GM23338 (cell line): ENCODE measurements around the gene KIAA0408. TPM values are rescaled to one million over a fixed set of nuclear protein-coding genes. Genes with fewer than 3 reads are reported as not detected.

ENCODE experiments used
- ATAC-seq: fragments of 200-7000 bp; cut with Tn5 transposase; 3 replicates; pipeline ENCODE4 v1.9.1; 2020
- DNase-seq: peaks from one replicate; pipeline ENCODE4 v3.0.0-alpha.2; 2015; ENCODE audit warnings: low spot score
- H2AFZ ChIP-seq: fragments of 200-600 bp; sonication (generic); 2 replicates; pipeline ENCODE4 v1.8.0; 2016; ENCODE audit warnings: antibody characterized with exemption, mild to moderate bottlenecking, moderate library complexity
- H3F3A ChIP-seq: fragments of 200-600 bp; sonication (generic); replicated peaks from 2 replicates; pipeline ENCODE4 v1.8.0; 2017; ENCODE audit warnings: antibody characterized with exemption, mixed run types, low read depth
- H3K27ac ChIP-seq: fragments of 200-600 bp; sonication (generic); 2 replicates; pipeline ENCODE4 v1.6.1; 2016; ENCODE audit warnings: low read depth
- H3K27me3 ChIP-seq: fragments of 200-600 bp; sonication (generic); 2 replicates; pipeline ENCODE4 v1.8.0; 2016; ENCODE audit warnings: mild to moderate bottlenecking, mixed run types, moderate library complexity; ENCODE audit not compliant: insufficient read depth
- H3K36me3 ChIP-seq: fragments of 200-600 bp; sonication (generic); 2 replicates; pipeline ENCODE4 v1.8.0; 2016; ENCODE audit warnings: mild to moderate bottlenecking; ENCODE audit not compliant: insufficient read depth
- H3K4me1 ChIP-seq: fragments of 200-600 bp; sonication (generic); 2 replicates; pipeline ENCODE4 v1.8.0; 2016; ENCODE audit warnings: mild to moderate bottlenecking, moderate library complexity; ENCODE audit not compliant: insufficient read depth
- H3K4me2 ChIP-seq: fragments of 200-600 bp; sonication (generic); 2 replicates; pipeline ENCODE4 v1.7.1; 2017; ENCODE audit warnings: mixed run types
- H3K4me3 ChIP-seq: fragments of 200-600 bp; sonication (generic); 2 replicates; pipeline ENCODE4 v1.6.1; 2016; ENCODE audit warnings: mixed run types
- H3K79me2 ChIP-seq: fragments of 200-600 bp; sonication (generic); replicated peaks from 2 replicates; pipeline ENCODE4 v1.8.0; 2017; ENCODE audit warnings: mild to moderate bottlenecking; ENCODE audit not compliant: insufficient read depth
- H3K9me2 ChIP-seq: fragments of 200-600 bp; sonication (generic); 2 replicates; pipeline ENCODE4 v1.8.0; 2017; ENCODE audit not compliant: insufficient read depth
- H4K20me1 ChIP-seq: fragments of 200-600 bp; sonication (generic); replicated peaks from 2 replicates; pipeline ENCODE4 v1.8.0; 2017; ENCODE audit warnings: mild to moderate bottlenecking; ENCODE audit not compliant: insufficient read depth
- H3K27ac Mint-ChIP-seq: 2 replicates; pipeline ENCODE4 v1.8.0; 2020; ENCODE audit warnings: inconsistent platforms, mild to moderate bottlenecking, moderate library complexity, mixed read lengths
- H3K27me3 Mint-ChIP-seq: 3 replicates; pipeline ENCODE4 v1.8.0; 2022; ENCODE audit warnings: low read depth, mild to moderate bottlenecking, moderate library complexity, mixed read lengths, inconsistent platforms; ENCODE audit not compliant: insufficient read depth, poor library complexity
- H3K36me3 Mint-ChIP-seq: 3 replicates; pipeline ENCODE4 v1.8.0; 2021; ENCODE audit warnings: low read depth, mild to moderate bottlenecking, inconsistent platforms, moderate library complexity, mixed read lengths
- H3K4me1 Mint-ChIP-seq: 3 replicates; pipeline ENCODE4 v1.8.0; 2020; ENCODE audit warnings: mild to moderate bottlenecking, inconsistent platforms, mixed read lengths
- H3K4me3 Mint-ChIP-seq: 3 replicates; pipeline ENCODE4 v1.8.0; 2021; ENCODE audit warnings: moderate library complexity, mild to moderate bottlenecking, inconsistent platforms, mixed read lengths
- H3K9me3 Mint-ChIP-seq: 3 replicates; pipeline ENCODE4 v1.8.0; 2020; ENCODE audit warnings: moderate library complexity, mild to moderate bottlenecking, inconsistent platforms, mixed read lengths
- CREB1 ChIP-seq: fragments of 250-450 bp; sonication (Bioruptor Pico); IDR thresholded peaks from 2 replicates; pipeline ENCODE4 v1.5.0; 2020; ENCODE audit warnings: low read depth, mild to moderate bottlenecking, moderate library complexity
- EZH2 ChIP-seq: fragments of 200-600 bp; sonication (generic); IDR thresholded peaks from one replicate; pipeline ENCODE4 v1.8.0; 2017; ENCODE audit warnings: antibody characterized with exemption, mild to moderate bottlenecking, low read depth; ENCODE audit not compliant: unreplicated experiment
- EZH2phosphoT487 ChIP-seq: fragments of 200-600 bp; sonication (generic); IDR thresholded peaks from one replicate; pipeline ENCODE4 v1.8.1; 2018; ENCODE audit warnings: antibody characterized with exemption; ENCODE audit not compliant: unreplicated experiment
- JUNB ChIP-seq: IDR thresholded peaks from one replicate; pipeline ENCODE4 v1.6.1; 2016; ENCODE audit warnings: antibody characterized with exemption; ENCODE audit not compliant: unreplicated experiment
- POLR2AphosphoS5 ChIP-seq: IDR thresholded peaks from 2 replicates; pipeline ENCODE4 v1.6.1; 2016; ENCODE audit warnings: antibody characterized with exemption, low read depth
- STAT1 ChIP-seq: IDR thresholded peaks from one replicate; pipeline ENCODE4 v1.6.1; 2016; ENCODE audit warnings: antibody characterized with exemption; ENCODE audit not compliant: unreplicated experiment
- ZNF114 ChIP-seq: fragments of 250-450 bp; sonication (Bioruptor Pico); IDR thresholded peaks from 2 replicates; pipeline ENCODE4 v1.5.0; 2020; ENCODE audit warnings: mild to moderate bottlenecking, moderate library complexity
- ZNF331 ChIP-seq: fragments of 250-450 bp; sonication (Bioruptor Pico); IDR thresholded peaks from 2 replicates; pipeline ENCODE4 v1.5.0; 2020; ENCODE audit warnings: low read depth, mild to moderate bottlenecking, moderate library complexity
- polyA plus RNA-seq: library from polyadenylated mRNA; unstranded; fragments of >200 nt; fragmentation: Nextera tagmentation; extraction: Ambion mirVana; gene quantifications from 2 replicates; pipeline ENCODE4 v1.2.1, GENCODE V29; 2016
- total RNA-seq: library from RNA; depleted of rRNA; stranded (reverse); fragments of >200 nt; shearing (Covaris generic); gene quantifications from 2 replicates; pipeline ENCODE4 v1.2.3, GENCODE V29; 2014
- TF ChIP-seq, protein P1 (sequence below): IDR thresholded peaks from one replicate; pipeline ENCODE4 v1.6.1; 2018; ENCODE audit warnings: antibody characterized with exemption; ENCODE audit not compliant: unreplicated experiment
- TF ChIP-seq, protein P2 (sequence below), 2 experiments: fragments of 200-600 bp in 1 of 2; sonication (generic) in 1 of 2; conservative IDR thresholded peaks; 2 replicates each; pipeline versions ENCODE4 v1.5.1 to v1.6.1; 2016 to 2017; ENCODE audit warnings: antibody characterized with exemption in 2 of 2, low read depth in 2 of 2, mild to moderate bottlenecking in 2 of 2, moderate library complexity in 1 of 2

KIAA0408 gene
- total and polyA plus RNA-seq, 2 experiments from 2014 or later: 4.0 to 9.1 TPM

- TF ChIP-seq, protein P1, sequence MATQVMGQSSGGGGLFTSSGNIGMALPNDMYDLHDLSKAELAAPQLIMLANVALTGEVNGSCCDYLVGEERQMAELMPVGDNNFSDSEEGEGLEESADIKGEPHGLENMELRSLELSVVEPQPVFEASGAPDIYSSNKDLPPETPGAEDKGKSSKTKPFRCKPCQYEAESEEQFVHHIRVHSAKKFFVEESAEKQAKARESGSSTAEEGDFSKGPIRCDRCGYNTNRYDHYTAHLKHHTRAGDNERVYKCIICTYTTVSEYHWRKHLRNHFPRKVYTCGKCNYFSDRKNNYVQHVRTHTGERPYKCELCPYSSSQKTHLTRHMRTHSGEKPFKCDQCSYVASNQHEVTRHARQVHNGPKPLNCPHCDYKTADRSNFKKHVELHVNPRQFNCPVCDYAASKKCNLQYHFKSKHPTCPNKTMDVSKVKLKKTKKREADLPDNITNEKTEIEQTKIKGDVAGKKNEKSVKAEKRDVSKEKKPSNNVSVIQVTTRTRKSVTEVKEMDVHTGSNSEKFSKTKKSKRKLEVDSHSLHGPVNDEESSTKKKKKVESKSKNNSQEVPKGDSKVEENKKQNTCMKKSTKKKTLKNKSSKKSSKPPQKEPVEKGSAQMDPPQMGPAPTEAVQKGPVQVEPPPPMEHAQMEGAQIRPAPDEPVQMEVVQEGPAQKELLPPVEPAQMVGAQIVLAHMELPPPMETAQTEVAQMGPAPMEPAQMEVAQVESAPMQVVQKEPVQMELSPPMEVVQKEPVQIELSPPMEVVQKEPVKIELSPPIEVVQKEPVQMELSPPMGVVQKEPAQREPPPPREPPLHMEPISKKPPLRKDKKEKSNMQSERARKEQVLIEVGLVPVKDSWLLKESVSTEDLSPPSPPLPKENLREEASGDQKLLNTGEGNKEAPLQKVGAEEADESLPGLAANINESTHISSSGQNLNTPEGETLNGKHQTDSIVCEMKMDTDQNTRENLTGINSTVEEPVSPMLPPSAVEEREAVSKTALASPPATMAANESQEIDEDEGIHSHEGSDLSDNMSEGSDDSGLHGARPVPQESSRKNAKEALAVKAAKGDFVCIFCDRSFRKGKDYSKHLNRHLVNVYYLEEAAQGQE: no peak
Measured at GRCh38 chr6:127458222-127458621, 967 bp downstream of the KIAA0408 start (continued).

GRCh38 chr6:127457456-127458064, 1.6 kb downstream of the KIAA0408 start:
- no peaks in the 10 kb centered on the region for H4K20me1 ChIP-seq
- Mint-ChIP-seq H3K4me1 (peaks cover 51% of the 10 kb centered on the region), H3K4me3 (peak overlapping the region; percentile 34), H3K9me3 (no peaks in the 10 kb centered on the region), H3K27me3 (no peaks in the 10 kb centered on the region), H3K27ac (peak overlapping the region; percentile 72), H3K36me3 (no peaks in the 10 kb centered on the region)
- peak overlapping the region; percentile 34 for H3K4me2 ChIP-seq
- ATAC-seq (peak; percentile 44), DNase-seq (peak; percentile 14)
- no peaks in the 10 kb centered on the region for H3K36me3 ChIP-seq
- no peak overlapping the region for H2AFZ ChIP-seq
- H3F3A ChIP-seq: no peaks in the 10 kb centered on the region
- no peaks in the 10 kb centered on the region for H3K9me2 ChIP-seq
- no peaks in the 10 kb centered on the region for H3K79me2 ChIP-seq
- H3K4me3 ChIP-seq: peak overlapping the region; percentile 23; the same call in 1 of the 2 replicates
- TF ChIP-seq EZH2phosphoT487: no peak
- peak overlapping the region; percentile 42; the same call in 1 of the 2 replicates for H3K27ac ChIP-seq
- no peaks in the 10 kb centered on the region for H3K27me3 ChIP-seq
- peaks cover 39% of the 10 kb centered on the region for H3K4me1 ChIP-seq

DNA sequence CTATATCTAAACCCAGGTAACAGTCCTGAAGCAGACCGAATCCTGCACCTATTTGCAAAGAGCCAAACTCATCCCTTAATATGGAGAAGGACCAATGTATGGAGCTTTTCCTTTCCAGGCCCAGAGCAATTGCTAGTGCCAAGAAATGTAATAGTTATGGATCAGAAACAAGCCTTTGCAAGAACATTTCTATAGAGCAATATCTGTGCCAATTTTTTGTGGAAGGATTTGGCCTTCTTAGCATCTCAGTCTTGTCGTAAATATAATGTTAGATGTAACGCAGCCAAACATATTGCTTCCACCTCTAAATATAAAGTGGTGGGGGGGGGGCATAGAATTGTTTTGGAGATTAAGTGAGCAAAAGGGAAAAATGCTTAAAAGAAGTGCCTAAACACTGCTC, 2.7 kb downstream of the KIAA0408 start:
- peak overlapping the region; percentile 65; the same call in 1 of the 2 replicates for H3K27ac Mint-ChIP-seq
- no peak for ATAC-seq
- TF ChIP-seq POLR2AphosphoS5 (no peak), JUNB (no peak), CREB1 (CRISPR knock-in tag) (no peak), STAT1 (no peak), EZH2 (no peak), EZH2phosphoT487 (no peak), ZNF331 (CRISPR knock-in tag) (no peak), ZNF114 (CRISPR knock-in tag) (no peak)
- TF ChIP-seq, protein P2, sequence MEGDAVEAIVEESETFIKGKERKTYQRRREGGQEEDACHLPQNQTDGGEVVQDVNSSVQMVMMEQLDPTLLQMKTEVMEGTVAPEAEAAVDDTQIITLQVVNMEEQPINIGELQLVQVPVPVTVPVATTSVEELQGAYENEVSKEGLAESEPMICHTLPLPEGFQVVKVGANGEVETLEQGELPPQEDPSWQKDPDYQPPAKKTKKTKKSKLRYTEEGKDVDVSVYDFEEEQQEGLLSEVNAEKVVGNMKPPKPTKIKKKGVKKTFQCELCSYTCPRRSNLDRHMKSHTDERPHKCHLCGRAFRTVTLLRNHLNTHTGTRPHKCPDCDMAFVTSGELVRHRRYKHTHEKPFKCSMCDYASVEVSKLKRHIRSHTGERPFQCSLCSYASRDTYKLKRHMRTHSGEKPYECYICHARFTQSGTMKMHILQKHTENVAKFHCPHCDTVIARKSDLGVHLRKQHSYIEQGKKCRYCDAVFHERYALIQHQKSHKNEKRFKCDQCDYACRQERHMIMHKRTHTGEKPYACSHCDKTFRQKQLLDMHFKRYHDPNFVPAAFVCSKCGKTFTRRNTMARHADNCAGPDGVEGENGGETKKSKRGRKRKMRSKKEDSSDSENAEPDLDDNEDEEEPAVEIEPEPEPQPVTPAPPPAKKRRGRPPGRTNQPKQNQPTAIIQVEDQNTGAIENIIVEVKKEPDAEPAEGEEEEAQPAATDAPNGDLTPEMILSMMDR (conservative IDR thresholded peaks at IDR 0.05; ENCODE audit: low read depth in 2 of 2): no peak

More for the DNA sequence above, 2.7 kb downstream of the KIAA0408 start:
- H3K4me3 ChIP-seq: no peak overlapping the region
- no peaks in the 10 kb centered on the region for H3K9me3 Mint-ChIP-seq
- H4K20me1 ChIP-seq: no peaks in the 10 kb centered on the region
- H3K27ac ChIP-seq: no peak overlapping the region
- H3K4me2 ChIP-seq: no peak overlapping the region
- H3K79me2 ChIP-seq: no peaks in the 10 kb centered on the region
- H3K36me3 ChIP-seq: no peaks in the 10 kb centered on the region
- no peaks in the 10 kb centered on the region for H3K36me3 Mint-ChIP-seq
- H3K27me3 Mint-ChIP-seq: no peaks in the 10 kb centered on the region
- H2AFZ ChIP-seq: no peak overlapping the region
- no peaks in the 10 kb centered on the region for H3K27me3 ChIP-seq
- peaks cover 39% of the 10 kb centered on the region for H3K4me1 ChIP-seq
- no peaks in the 10 kb centered on the region for H3F3A ChIP-seq
- DNase-seq: no peak
- H3K4me3 Mint-ChIP-seq: no peak overlapping the region
- H3K9me2 ChIP-seq: no peaks in the 10 kb centered on the region
- H3K4me1 Mint-ChIP-seq: peaks cover 48% of the 10 kb centered on the region
